ENCODE data around the gene ESRRB.

Gene ESRRB

DNA sequence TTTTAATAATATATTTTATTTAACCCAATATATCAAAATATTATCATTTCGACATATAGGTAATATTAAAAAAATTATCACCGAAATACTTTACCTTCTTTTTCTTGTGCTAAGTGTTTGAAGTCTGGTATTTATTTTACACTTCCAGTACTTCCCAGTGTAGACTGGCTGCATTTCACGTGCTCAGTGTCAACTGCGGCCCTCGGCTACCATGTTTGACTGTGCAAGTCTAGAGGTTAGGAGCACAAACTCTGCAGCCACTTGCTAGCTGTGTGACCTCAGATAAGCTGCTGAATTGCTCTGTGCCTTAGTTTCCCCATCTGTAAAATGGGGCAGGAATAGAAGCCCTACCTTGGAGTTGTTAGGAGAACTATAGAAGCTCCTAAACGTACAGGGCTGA, 42.3 kb upstream of the ESRRB start:
- no peaks in the 10 kb centered on the region for H3K36me3 ChIP-seq (ENCODE audit: control insufficient read depth in 2 of 2, insufficient read depth in 1 of 2, low read length in 2 of 2)
- CTCF ChIA-PET: no interaction called here

GRCh38 chr14:76334316-76334715, 41.6 kb upstream of the ESRRB start:
- H3K4me3 ChIP-seq (ENCODE audit: low read depth, low read length): no peak overlapping the region
- ChIA-PET CTCF (no interaction called here), POLR2A (no interaction called here)
- TF ChIP-seq ZNF366 (tag by site-specific recombination; conservative IDR thresholded peaks at IDR 0.05) (no peak), ZSCAN18 (tag by site-specific recombination; IDR thresholded peaks at IDR 0.05) (no peak), TRIM28 (IDR thresholded peaks at IDR 0.05; ENCODE audit: borderline replicate concordance, low read length) (no peak), PATZ1 (tag by site-specific recombination; IDR thresholded peaks at IDR 0.05) (no peak), SP3 (tag by site-specific recombination; IDR thresholded peaks at IDR 0.05) (no peak), HOXD13 (CRISPR knock-in tag; IDR thresholded peaks at IDR 0.05; ENCODE audit: borderline replicate concordance) (no peak), ZNF324 (tag by site-specific recombination; IDR thresholded peaks at IDR 0.05) (no peak), ZNF184 (tag by site-specific recombination; IDR thresholded peaks at IDR 0.05) (no peak), ZNF555 (tag by site-specific recombination; conservative IDR thresholded peaks at IDR 0.05) (no peak), ZNF785 (tag by site-specific recombination; IDR thresholded peaks at IDR 0.05) (no peak), ZNF311 (tag by site-specific recombination; IDR thresholded peaks at IDR 0.05; ENCODE audit: borderline replicate concordance) (no peak), ZNF830 (tag by site-specific recombination; IDR thresholded peaks at IDR 0.05; ENCODE audit: low read depth) (no peak), ZNF48 (tag by site-specific recombination; IDR thresholded peaks at IDR 0.05) (no peak), MYNN (tag by site-specific recombination; IDR thresholded peaks at IDR 0.05; ENCODE audit: borderline replicate concordance) (no peak), HOXA7 (CRISPR knock-in tag; IDR thresholded peaks at IDR 0.05; ENCODE audit: borderline replicate concordance) (no peak), MEIS1 (CRISPR knock-in tag; IDR thresholded peaks at IDR 0.05; ENCODE audit: borderline replicate concordance) (no peak)
- TF ChIP-seq, protein P1, sequence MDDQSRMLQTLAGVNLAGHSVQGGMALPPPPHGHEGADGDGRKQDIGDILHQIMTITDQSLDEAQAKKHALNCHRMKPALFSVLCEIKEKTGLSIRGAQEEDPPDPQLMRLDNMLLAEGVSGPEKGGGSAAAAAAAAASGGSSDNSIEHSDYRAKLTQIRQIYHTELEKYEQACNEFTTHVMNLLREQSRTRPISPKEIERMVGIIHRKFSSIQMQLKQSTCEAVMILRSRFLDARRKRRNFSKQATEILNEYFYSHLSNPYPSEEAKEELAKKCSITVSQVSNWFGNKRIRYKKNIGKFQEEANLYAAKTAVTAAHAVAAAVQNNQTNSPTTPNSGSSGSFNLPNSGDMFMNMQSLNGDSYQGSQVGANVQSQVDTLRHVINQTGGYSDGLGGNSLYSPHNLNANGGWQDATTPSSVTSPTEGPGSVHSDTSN (CRISPR knock-in tag; IDR thresholded peaks at IDR 0.05): no peak
- H3K36me3 ChIP-seq (ENCODE audit: control insufficient read depth in 2 of 2, insufficient read depth in 1 of 2, low read length in 2 of 2): no peaks in the 10 kb centered on the region
- no peaks in the 10 kb centered on the region; the same call in 1 of the 2 replicates for H3K4me1 ChIP-seq (ENCODE audit: control insufficient read depth, insufficient read depth, low read length)
- no peaks in the 10 kb centered on the region for H3K9me3 ChIP-seq (ENCODE audit: control insufficient read depth, insufficient read depth, low read depth, low read length)
- no peak overlapping the region for H3K27ac ChIP-seq (ENCODE audit: extremely low read depth, low read depth, low read length)

More for the DNA sequence above, 42.3 kb upstream of the ESRRB start:
- no peak for TF ChIP-seq ZNF184 (tag by site-specific recombination; IDR thresholded peaks at IDR 0.05)
- TF ChIP-seq ZBTB6 (tag by site-specific recombination; IDR thresholded peaks at IDR 0.05): no peak
- TF ChIP-seq ZNF214 (tag by site-specific recombination; IDR thresholded peaks at IDR 0.05; ENCODE audit: borderline replicate concordance): no peak
- no peak for TF ChIP-seq TCF7L2 (IDR thresholded peaks at IDR 0.05; ENCODE audit: borderline replicate concordance, low read depth, low read length)
- TF ChIP-seq ZNF221 (tag by site-specific recombination; IDR thresholded peaks at IDR 0.05; ENCODE audit: borderline replicate concordance): no peak
- H3K27ac ChIP-seq (ENCODE audit: extremely low read depth, low read depth, low read length): no peak overlapping the region
- no peak overlapping the region for H3K4me3 ChIP-seq (ENCODE audit: low read depth, low read length)
- no peaks in the 10 kb centered on the region for H3K9me3 ChIP-seq (ENCODE audit: control insufficient read depth, insufficient read depth, low read depth, low read length)
- H3K4me1 ChIP-seq (ENCODE audit: control insufficient read depth, insufficient read depth, low read length): no peaks in the 10 kb centered on the region; the same call in 1 of the 2 replicates
- POLR2A ChIA-PET: interaction anchor here (0.6 kb wide), 1 partner anchor 22 kb away, joined by 4 read pairs; no protein-coding TSS in a partner anchor
